T-helper 2 cell treated with Interferon-gamma antibody and Interleukin-4, amounts not matched to agents 5 μg/mL and 100 μg/mL, for 36 hours (primary cell): ENCODE measurements around the gene USH1C.

ENCODE experiments used
- DNase-seq: peaks from one replicate; pipeline ENCODE4 v3.0.0; 2021; ENCODE audit warnings: low spot score
- H3K27ac Mint-ChIP-seq: one replicate; pipeline ENCODE4 v1.8.0; 2021; ENCODE audit warnings: mild to moderate bottlenecking, mixed read lengths
- H3K27me3 Mint-ChIP-seq: one replicate; pipeline ENCODE4 v1.8.0; 2021; ENCODE audit warnings: low read depth, mixed read lengths
- H3K36me3 Mint-ChIP-seq: one replicate; pipeline ENCODE4 v1.8.0; 2021; ENCODE audit warnings: low read depth, mixed read lengths
- H3K4me1 Mint-ChIP-seq: one replicate; pipeline ENCODE4 v1.8.0; 2021; ENCODE audit warnings: low read depth, mixed read lengths
- H3K4me3 Mint-ChIP-seq: one replicate; pipeline ENCODE4 v1.8.0; 2022; ENCODE audit warnings: mild to moderate bottlenecking, moderate library complexity, mixed read lengths
- H3K9me3 Mint-ChIP-seq: one replicate; pipeline ENCODE4 v1.8.0; 2021; ENCODE audit warnings: mixed read lengths

USH1C gene

DNA sequence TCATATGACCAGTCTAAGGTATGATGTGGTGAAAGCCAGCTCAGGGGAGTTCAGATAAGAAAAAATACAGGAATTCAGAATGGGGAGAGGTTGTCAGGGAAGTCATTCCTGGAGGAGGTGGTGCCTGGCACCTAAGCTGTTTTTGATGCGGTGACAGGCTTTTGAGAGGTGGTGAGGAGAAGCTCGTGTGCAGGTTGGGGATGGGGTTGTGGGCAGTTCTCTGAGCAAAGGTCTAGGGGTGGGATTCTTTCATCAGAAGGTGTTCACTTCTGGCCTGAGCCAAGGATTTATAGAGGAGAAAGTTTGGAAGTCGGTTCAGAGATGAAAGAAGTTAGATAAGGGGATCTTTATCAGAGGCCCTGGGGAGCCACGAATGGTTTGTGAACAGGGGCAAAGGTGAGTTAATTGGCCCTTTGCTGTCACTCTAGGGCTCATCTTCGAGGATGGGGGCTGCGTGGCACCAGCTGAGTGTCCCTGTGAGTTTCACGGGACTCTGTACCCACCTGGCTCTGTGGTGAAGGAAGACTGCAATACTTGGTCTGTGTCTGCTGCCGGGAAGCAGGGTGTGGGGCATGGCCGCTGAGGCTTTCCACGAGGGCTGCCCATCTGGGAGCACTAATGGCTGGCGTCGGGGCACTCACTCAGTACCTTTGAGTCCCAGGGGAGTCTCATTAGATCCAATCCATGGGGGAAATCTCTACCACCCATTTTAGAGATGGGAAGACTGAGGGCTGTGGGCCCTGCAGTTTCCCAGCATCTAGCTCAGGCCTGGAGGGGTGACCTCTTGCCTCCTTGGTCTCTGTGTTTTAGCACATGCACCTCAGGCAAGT, 16.3 kb upstream of the USH1C start:
- H3K9me3 Mint-ChIP-seq, result no peaks in the 10 kb centered on the region
- no peaks in the 10 kb centered on the region for H3K4me1 Mint-ChIP-seq
- peaks cover 3% of the 10 kb centered on the region for H3K27me3 Mint-ChIP-seq
- no peak overlapping the region for H3K27ac Mint-ChIP-seq
- H3K36me3 Mint-ChIP-seq, result no peaks in the 10 kb centered on the region
- DNase-seq, result no peak
- H3K4me3 Mint-ChIP-seq, result no peak overlapping the region

DNA sequence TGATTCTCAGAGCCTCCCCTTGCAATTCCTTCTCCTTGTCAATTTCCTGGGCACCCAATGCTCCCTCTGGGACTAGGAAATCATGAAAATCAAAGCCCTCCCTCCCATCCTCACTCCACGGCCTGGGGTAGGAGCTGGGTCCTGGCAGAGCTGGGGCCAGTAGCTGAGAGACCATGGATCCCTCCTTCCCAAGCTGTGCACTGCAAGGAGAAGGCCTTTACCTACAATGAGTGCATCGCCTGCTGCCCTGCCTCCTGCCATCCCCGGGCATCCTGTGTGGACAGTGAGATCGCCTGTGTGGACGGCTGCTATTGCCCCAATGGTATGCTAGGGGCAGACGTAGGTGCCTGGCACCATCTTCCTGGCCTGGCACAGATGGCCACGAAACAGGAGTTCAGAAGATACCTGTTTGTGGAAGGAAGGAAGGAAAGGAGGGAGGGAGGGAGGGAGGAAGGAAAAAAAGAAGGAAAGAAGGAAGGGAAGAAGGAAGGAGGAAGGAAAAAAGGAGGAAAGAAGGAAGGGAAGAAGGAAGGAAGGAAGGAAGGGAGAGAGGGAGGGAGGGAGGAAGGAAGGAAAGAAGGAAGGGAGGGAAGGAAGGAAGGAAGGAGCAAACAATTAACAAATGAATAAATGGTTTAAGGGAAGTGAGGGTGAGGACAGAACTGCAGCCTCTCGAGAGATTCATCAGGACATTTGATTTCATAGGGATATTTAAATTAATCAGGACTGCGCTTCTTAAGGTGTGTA, 15.3 kb upstream of the USH1C start:
- Mint-ChIP-seq H3K4me3 (no peak overlapping the region), H3K9me3 (no peaks in the 10 kb centered on the region), H3K36me3 (no peaks in the 10 kb centered on the region), H3K4me1 (no peaks in the 10 kb centered on the region), H3K27me3 (peaks cover 3% of the 10 kb centered on the region), H3K27ac (no peak overlapping the region)
- no peak for DNase-seq

DNA sequence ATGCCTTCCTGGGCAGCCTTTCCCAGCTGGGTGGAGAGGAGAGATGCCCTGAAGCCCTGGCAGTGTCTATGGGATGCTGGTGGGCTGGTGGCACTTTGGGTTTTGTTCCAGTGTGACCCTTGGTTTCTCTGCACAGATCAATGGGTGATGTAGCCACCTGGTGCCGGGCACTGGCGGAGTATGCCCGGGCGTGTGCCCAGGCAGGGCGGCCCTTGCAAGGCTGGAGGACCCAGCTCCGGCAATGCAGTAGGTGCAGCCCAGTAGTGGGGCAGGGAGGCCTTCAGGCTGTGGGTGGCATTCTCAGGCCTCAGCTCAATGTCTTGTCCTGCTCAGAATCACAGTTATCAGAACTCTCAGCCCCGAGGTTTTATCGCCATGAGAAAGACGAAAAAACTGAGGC, 14.7 kb upstream of the USH1C start:
- Mint-ChIP-seq H3K27ac (no peak overlapping the region), H3K9me3 (no peaks in the 10 kb centered on the region), H3K36me3 (no peaks in the 10 kb centered on the region), H3K27me3 (peaks cover 3% of the 10 kb centered on the region), H3K4me3 (no peak overlapping the region), H3K4me1 (no peaks in the 10 kb centered on the region)
- no peak for DNase-seq

DNA sequence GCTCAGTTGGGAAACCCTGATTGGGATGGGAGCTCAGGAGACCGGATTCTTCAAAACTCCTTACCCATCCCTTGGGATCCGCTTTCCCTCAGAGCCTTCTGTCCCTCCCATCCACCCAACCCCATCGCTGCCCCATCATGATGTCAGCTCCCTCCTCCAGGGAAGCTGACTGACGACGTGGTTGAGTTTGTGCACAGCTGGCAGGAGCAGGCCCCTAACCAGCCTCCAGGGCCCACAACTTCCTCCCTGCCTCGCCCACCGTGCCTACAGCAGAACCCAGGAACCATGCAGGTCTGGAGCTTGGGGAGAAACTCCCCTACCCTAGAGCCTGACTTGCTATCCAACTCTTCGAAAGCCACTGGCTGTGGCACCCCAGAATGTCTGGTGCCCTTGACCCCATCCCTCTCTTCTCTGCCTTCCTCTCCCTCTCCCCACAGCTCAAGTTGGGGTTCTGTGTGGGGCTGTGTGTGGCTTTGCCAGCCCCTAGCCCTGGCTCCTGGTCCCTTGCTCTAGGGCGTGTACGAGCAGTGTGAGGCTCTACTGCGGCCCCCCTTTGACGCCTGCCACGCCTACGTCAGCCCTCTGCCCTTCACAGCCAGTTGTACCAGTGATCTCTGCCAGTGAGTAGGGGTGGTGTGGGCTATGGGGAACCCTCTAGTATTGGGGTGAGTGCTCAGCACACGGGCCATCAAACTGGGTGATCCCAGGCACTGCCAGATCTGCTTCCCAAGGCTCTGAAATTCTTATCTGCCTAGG, 14.0 kb upstream of the USH1C start:
- no peak for DNase-seq
- H3K4me3 Mint-ChIP-seq, result no peak overlapping the region
- no peaks in the 10 kb centered on the region for H3K9me3 Mint-ChIP-seq
- H3K4me1 Mint-ChIP-seq, result no peaks in the 10 kb centered on the region
- no peaks in the 10 kb centered on the region for H3K36me3 Mint-ChIP-seq
- H3K27ac Mint-ChIP-seq, result no peak overlapping the region
- peaks cover 3% of the 10 kb centered on the region for H3K27me3 Mint-ChIP-seq

DNA sequence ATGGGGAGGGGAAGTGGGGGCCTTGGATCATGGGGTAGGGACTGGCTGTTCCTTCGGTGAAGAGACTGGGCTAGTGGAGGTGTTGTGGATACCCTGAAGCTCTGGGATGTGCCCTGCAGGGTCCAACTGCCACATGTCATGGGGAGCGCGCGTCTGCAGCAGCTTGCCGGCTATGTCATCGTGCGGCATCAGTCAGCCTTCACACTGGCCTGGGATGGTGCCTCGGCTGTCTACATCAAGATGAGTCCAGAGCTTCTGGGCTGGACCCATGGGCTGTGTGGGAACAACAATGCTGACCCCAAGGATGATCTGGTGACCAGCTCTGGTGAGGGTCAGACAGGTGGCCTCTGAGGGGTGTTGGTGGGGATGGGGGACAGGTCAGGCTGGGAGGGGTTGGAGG, 12.8 kb upstream of the USH1C start:
- H3K4me3 Mint-ChIP-seq, result no peak overlapping the region
- no peak for DNase-seq
- H3K27me3 Mint-ChIP-seq, result no peaks in the 10 kb centered on the region
- H3K27ac Mint-ChIP-seq, result no peak overlapping the region
- no peaks in the 10 kb centered on the region for H3K4me1 Mint-ChIP-seq
- H3K9me3 Mint-ChIP-seq, result no peaks in the 10 kb centered on the region
- no peaks in the 10 kb centered on the region for H3K36me3 Mint-ChIP-seq

DNA sequence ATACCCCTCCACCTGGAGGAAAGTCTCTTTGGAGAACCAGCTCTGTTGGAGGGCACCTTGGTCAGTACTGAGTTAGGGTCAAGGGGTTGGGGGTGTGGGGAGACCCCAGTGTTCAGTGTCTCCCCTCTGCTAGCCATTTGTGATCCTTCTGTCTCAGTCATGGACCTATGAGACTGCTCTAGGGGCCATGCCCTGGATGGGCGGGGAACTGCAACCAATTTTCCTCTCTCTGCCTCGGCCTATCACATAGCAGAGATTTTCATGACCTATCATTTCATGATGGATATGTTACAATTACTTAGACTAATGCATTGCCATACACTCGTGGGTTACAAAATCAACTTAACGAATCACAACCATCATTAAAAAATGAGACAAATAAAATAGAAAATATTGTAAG, 10.3 kb upstream of the USH1C start:
- Mint-ChIP-seq H3K27ac (no peak overlapping the region), H3K4me3 (no peak overlapping the region), H3K36me3 (no peaks in the 10 kb centered on the region), H3K9me3 (no peaks in the 10 kb centered on the region), H3K4me1 (peaks cover 3% of the 10 kb centered on the region), H3K27me3 (no peaks in the 10 kb centered on the region)
- DNase-seq, result no peak

DNA sequence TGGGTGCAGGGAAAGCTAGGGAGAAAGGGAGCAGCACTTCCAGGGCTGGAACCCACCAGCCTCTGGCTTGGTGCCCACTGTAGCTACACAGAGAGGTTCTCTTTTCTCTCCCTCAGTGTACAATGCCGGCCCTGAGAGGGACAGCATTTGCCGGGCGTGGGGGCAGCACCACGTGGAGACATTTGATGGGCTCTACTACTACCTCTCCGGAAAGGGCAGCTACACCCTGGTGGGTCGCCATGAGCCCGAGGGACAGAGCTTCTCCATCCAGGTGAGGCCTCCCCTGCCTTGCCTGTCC, 9.0 kb upstream of the USH1C start:
- no peaks in the 10 kb centered on the region for H3K36me3 Mint-ChIP-seq
- H3K27me3 Mint-ChIP-seq, result peaks cover under 1% of the 10 kb centered on the region
- H3K4me1 Mint-ChIP-seq, result peaks cover 3% of the 10 kb centered on the region
- no peaks in the 10 kb centered on the region for H3K9me3 Mint-ChIP-seq
- no peak for DNase-seq
- no peak overlapping the region for H3K4me3 Mint-ChIP-seq
- H3K27ac Mint-ChIP-seq, result no peak overlapping the region

DNA sequence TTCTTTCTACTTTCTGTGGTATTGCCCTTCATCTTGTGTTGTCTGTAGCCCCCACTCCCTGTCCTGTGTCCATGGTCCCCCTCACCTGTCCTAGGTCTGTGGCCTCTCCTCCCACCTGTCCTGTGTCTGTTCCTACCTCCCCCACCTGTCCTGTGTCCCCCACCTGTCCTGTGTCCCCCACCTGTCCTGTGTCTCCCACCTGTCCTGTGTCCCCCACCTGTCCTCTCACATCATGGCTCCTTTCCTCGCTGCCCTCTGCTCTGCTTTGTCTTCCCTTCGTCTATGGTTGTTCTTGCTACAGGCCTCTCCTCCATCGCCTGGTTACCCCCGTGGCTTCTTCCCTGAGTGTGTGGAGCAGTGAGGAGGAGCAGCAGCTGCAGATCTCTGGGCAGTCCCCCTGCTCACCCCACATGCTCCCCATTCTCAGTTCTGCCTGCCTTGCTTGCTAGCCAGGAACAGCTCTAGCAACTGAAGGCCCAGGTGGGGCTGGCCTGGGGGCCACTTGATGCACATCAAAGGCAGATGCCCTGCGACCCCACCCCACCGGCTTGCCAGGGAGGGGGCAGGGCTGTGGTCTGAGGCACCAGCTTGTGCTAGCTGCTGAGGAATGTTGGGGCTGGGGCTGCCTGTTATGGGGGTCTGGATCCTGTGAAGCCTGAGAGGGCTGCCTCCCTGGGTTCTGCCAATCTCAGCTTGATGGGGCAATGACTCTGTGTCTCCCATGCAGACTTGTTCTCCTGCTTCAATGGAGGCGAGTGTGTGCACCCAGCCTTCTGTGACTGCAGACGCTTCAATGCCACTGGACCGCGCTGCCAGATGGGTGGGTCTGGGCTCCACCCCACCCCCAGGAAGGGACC, 8.4 kb upstream of the USH1C start:
- H3K27ac Mint-ChIP-seq, result no peak overlapping the region
- peaks cover 3% of the 10 kb centered on the region for H3K4me1 Mint-ChIP-seq
- no peaks in the 10 kb centered on the region for H3K36me3 Mint-ChIP-seq
- no peaks in the 10 kb centered on the region for H3K9me3 Mint-ChIP-seq
- no peak overlapping the region for H3K4me3 Mint-ChIP-seq
- no peak for DNase-seq
- peaks cover 3% of the 10 kb centered on the region for H3K27me3 Mint-ChIP-seq

DNA sequence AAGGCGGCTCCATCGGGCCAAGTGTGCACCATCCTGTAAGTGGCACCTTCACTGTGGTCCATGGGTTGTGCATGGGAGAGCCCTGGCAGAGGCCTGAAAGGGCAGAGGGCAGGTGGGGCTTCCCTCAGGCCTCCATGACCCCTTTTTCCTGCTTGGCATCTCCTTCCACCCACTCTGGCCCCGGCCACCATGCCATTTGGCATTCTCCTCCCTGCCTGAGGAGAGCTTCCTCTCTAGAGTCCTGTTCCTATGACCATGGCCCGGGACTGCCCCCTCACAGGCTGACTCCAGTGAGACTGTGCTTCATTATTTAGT, 7.8 kb upstream of the USH1C start:
- peaks cover 3% of the 10 kb centered on the region for H3K4me1 Mint-ChIP-seq
- no peaks in the 10 kb centered on the region for H3K9me3 Mint-ChIP-seq
- H3K27ac Mint-ChIP-seq, result no peak overlapping the region
- no peak for DNase-seq
- H3K27me3 Mint-ChIP-seq, result peaks cover 9% of the 10 kb centered on the region
- H3K4me3 Mint-ChIP-seq, result no peak overlapping the region
- H3K36me3 Mint-ChIP-seq, result no peaks in the 10 kb centered on the region

DNA sequence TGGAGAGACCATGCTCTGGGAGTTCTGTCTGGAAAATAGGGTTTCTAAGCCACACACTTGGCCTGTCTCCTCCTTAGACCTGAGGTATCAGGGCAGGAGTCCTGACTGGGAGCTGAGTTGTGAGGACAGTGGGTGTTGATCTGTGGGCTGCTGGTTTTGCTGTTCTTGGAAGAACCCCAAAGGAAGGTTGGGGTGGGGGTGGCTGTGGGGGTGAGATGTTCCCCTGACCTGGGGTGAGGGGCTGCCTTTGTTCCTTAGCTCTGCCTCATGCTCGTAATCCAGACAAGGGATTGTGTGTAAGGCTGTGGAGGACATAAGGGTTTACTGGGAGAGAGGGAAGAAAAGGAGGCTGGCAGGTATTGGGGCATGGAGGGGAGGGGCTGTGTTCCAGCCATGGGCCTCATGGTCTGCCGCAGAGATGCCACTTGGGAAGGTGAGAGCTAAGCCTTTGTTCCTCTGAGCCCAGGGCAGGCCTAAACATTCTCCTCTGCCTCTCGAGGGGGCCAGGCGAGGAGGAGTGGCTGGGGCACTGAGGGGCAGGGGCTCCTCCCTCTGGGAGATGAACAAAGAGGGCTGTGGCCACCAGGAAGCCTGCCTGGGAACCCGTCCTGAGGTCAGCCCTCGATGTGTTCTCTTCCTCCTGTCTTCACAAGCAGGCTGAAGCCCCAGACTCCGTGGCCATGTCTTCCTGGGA, 7.3 kb upstream of the USH1C start:
- H3K4me3 Mint-ChIP-seq, result no peak overlapping the region
- H3K4me1 Mint-ChIP-seq, result peaks cover 3% of the 10 kb centered on the region
- H3K36me3 Mint-ChIP-seq, result no peaks in the 10 kb centered on the region
- DNase-seq, result no peak
- no peaks in the 10 kb centered on the region for H3K9me3 Mint-ChIP-seq
- H3K27ac Mint-ChIP-seq, result no peak overlapping the region
- peaks cover 14% of the 10 kb centered on the region for H3K27me3 Mint-ChIP-seq

DNA sequence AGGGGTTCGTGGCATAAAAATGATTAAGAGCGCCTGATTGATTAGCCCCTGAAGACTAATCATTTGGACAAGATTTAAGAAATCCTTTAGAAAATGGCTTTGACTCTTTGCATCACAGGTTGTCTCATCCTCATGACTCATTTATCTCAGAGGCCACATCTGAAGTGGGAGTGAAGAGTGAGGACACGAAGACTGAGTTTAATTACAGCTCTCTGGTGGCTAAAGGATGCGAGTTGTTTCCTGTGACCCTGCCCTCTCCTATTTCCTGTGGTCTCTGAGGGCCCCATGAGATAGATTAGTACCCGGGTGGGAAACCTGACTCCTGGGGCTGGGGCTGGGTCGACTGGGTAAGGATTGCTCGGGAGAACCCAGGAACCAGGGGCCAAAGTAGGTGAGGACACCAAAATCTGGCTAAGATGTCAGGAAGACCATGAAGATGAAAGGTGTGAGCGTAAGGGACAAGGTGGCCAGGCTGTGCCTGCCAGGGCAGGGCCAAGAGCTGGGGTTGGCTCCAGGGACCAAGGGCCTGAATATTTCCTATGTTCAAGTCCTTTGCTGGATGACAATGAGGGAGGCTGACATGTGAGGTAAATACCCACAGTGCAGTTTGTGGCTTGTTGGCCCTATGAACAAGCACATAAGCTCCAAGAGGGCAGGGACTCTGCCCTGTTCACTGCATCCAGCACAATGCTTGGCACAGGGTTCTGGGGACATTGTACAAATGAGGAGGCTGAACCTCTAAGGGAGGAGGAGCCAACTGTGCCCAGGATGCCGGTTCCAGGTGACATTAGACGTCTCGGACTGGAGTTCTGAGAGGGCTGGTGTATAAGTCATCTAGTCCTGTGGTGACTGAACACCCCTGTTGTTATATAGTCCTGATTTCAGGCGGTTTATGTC, 6.5 kb upstream of the USH1C start:
- Mint-ChIP-seq H3K36me3 (no peaks in the 10 kb centered on the region), H3K27me3 (peaks cover 21% of the 10 kb centered on the region), H3K9me3 (no peaks in the 10 kb centered on the region), H3K4me3 (no peak overlapping the region), H3K4me1 (peaks cover 3% of the 10 kb centered on the region), H3K27ac (no peak overlapping the region)
- no peak for DNase-seq

DNA sequence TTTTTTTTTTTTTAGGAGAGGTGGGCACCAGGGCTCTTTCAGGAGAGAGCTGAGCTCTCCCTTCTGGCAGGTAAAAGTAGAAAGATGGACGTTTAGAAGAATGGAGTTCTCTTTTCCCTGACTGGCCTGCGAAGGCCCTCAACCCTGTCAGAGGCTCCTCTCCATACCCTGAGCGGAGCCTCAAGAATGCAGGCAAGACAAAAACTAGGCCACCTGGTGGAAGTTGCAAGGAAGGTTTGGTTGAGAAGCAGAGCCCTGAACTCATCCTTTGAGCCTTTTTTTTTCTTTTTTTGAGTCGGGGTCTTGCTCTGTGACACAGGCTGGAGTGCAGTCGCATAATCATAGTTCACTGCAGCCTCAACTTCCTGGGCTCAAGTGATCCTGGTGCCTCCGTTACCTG, 4.2 kb upstream of the USH1C start:
- no peaks in the 10 kb centered on the region for H3K9me3 Mint-ChIP-seq
- no peaks in the 10 kb centered on the region for H3K36me3 Mint-ChIP-seq
- H3K4me1 Mint-ChIP-seq, result peaks cover 3% of the 10 kb centered on the region
- H3K27ac Mint-ChIP-seq, result no peak overlapping the region
- DNase-seq, result no peak
- peaks cover 26% of the 10 kb centered on the region for H3K27me3 Mint-ChIP-seq
- H3K4me3 Mint-ChIP-seq, result no peak overlapping the region
